ENCODE measurements around the gene KIF21A. TPM values are rescaled to one million over a fixed set of nuclear protein-coding genes. Genes with fewer than 3 reads are reported as not detected.

Gene KIF21A
- polyA plus RNA-seq, 1 of the 3 experiments (the other 2 are of a cell fraction): 3.6 TPM

DNA sequence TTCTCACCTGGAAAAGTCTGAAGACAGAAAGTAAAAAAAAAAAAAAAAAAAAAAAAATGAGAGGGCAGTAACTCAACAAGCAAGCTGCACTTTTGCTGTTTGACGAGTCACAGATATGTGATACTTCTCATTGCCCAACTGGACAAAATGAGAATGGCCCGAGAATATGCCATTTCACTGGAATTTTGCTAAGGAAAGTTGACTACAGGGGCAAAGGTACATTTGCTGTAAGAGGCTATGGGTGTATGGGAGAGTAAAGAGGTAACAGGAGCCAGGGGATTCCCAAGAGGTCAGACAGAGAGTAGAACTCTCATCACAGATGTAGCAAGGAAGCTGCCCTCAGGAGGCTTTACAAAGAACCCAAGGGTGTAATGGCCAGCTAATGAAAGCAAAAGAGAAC is 22.9 kb downstream of the KIF21A start:
- Histone ChIP-seq H4K20me1 (ENCODE audit: insufficient read depth) (no peaks in the 10 kb centered on the region), H3K9me2 (no peaks in the 10 kb centered on the region), H3K9me3 (no peaks in the 10 kb centered on the region), H3K27ac (ENCODE audit: low read depth in 2 of 2, low read length in 1 of 2) (no peak overlapping the region; a peak in 1 of 4 replicates), H3K27me3 (ENCODE audit: insufficient read depth) (no peaks in the 10 kb centered on the region), H3K79me2 (ENCODE audit: insufficient read depth) (no peaks in the 10 kb centered on the region), H3K9ac (no peak overlapping the region), H2AFZ (ENCODE audit: low read depth) (no peak overlapping the region), H3K4me1 (ENCODE audit: control insufficient read depth in 1 of 2, insufficient read depth in 2 of 2, low read depth in 1 of 2, low read length in 1 of 2) (peaks cover 0 to 5% of the 10 kb centered on the region in 2 experiments; a peak in 2 of 4 replicates), H3K36me3 (replicated peaks in 1 of 2; ENCODE audit: control insufficient read depth in 1 of 2, insufficient read depth in 2 of 2, low read length in 1 of 2) (peaks cover 0 to 2% of the 10 kb centered on the region in 2 experiments), H3K4me3 (ENCODE audit: low read depth in 2 of 2, low read length in 1 of 2) (no peak overlapping the region), H3F3A (replicated peaks; ENCODE audit: insufficient read depth) (no peaks in the 10 kb centered on the region), H3K4me2 (no peak overlapping the region)
- TF ChIP-seq CHD2 (IDR thresholded peaks at IDR 0.05; ENCODE audit: low read length, partially characterized antibody) (no peak), JUND (IDR thresholded peaks at IDR 0.05) (no peak), FOXJ3 (CRISPR knock-in tag; IDR thresholded peaks at IDR 0.05) (no peak), FOSL2 (IDR thresholded peaks at IDR 0.05; ENCODE audit: borderline replicate concordance, low read depth) (no peak), ELF1 (IDR thresholded peaks at IDR 0.05) (no peak), SMC3 (IDR thresholded peaks at IDR 0.05; ENCODE audit: low read depth, low read length) (no peak), NRF1 (IDR thresholded peaks at IDR 0.05; ENCODE audit: low read depth, low read length) (no peak), EZH2phosphoT487 (IDR thresholded peaks at IDR 0.05; ENCODE audit: borderline replicate concordance, low read depth) (no peak), FOXM1 (IDR thresholded peaks at IDR 0.05; ENCODE audit: low read depth) (no peak), MEF2A (IDR thresholded peaks at IDR 0.05; ENCODE audit: borderline replicate concordance, low read depth) (no peak), RCOR1 (IDR thresholded peaks at IDR 0.05; ENCODE audit: low read length) (no peak), RXRA (IDR thresholded peaks at IDR 0.05; ENCODE audit: borderline replicate concordance, low read depth) (no peak), TAF1 (IDR thresholded peaks at IDR 0.05; ENCODE audit: borderline replicate concordance, low read depth, low read length) (no peak)
- TF ChIP-seq, protein P1, sequence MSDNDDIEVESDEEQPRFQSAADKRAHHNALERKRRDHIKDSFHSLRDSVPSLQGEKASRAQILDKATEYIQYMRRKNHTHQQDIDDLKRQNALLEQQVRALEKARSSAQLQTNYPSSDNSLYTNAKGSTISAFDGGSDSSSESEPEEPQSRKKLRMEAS (IDR thresholded peaks at IDR 0.05; ENCODE audit: low read depth): no peak
- TF ChIP-seq, protein P2, sequence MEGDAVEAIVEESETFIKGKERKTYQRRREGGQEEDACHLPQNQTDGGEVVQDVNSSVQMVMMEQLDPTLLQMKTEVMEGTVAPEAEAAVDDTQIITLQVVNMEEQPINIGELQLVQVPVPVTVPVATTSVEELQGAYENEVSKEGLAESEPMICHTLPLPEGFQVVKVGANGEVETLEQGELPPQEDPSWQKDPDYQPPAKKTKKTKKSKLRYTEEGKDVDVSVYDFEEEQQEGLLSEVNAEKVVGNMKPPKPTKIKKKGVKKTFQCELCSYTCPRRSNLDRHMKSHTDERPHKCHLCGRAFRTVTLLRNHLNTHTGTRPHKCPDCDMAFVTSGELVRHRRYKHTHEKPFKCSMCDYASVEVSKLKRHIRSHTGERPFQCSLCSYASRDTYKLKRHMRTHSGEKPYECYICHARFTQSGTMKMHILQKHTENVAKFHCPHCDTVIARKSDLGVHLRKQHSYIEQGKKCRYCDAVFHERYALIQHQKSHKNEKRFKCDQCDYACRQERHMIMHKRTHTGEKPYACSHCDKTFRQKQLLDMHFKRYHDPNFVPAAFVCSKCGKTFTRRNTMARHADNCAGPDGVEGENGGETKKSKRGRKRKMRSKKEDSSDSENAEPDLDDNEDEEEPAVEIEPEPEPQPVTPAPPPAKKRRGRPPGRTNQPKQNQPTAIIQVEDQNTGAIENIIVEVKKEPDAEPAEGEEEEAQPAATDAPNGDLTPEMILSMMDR (IDR thresholded peaks at IDR 0.05): no peak
- TF ChIP-seq, protein P3, sequence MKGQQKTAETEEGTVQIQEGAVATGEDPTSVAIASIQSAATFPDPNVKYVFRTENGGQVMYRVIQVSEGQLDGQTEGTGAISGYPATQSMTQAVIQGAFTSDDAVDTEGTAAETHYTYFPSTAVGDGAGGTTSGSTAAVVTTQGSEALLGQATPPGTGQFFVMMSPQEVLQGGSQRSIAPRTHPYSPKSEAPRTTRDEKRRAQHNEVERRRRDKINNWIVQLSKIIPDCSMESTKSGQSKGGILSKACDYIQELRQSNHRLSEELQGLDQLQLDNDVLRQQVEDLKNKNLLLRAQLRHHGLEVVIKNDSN (IDR thresholded peaks at IDR 0.05; ENCODE audit: borderline replicate concordance, low read depth): no peak
- TF ChIP-seq, protein P4, sequence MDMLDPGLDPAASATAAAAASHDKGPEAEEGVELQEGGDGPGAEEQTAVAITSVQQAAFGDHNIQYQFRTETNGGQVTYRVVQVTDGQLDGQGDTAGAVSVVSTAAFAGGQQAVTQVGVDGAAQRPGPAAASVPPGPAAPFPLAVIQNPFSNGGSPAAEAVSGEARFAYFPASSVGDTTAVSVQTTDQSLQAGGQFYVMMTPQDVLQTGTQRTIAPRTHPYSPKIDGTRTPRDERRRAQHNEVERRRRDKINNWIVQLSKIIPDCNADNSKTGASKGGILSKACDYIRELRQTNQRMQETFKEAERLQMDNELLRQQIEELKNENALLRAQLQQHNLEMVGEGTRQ (IDR thresholded peaks at IDR 0.05; ENCODE audit: borderline replicate concordance, low read depth, low read length): no peak
- TF ChIP-seq, protein P5, sequence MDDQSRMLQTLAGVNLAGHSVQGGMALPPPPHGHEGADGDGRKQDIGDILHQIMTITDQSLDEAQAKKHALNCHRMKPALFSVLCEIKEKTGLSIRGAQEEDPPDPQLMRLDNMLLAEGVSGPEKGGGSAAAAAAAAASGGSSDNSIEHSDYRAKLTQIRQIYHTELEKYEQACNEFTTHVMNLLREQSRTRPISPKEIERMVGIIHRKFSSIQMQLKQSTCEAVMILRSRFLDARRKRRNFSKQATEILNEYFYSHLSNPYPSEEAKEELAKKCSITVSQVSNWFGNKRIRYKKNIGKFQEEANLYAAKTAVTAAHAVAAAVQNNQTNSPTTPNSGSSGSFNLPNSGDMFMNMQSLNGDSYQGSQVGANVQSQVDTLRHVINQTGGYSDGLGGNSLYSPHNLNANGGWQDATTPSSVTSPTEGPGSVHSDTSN (IDR thresholded peaks at IDR 0.05): no peak
- CTCF ChIA-PET: interaction anchor here (1.5 kb wide), 1 partner anchor 15 kb away, joined by 6 read pairs; no protein-coding TSS in a partner anchor
- no peak for DNase-seq
- WGBS (ENCODE audit: low lambda C conversion rate): 85% methylated on average over 2 of the region's 2 CpGs
- POLR2A ChIA-PET: no interaction called here

Measured in SK-N-SH (cell line).